Mucosa of descending colon (tissue), 3 donors: ENCODE measurements around the gene PDE4D. TPM values are rescaled to one million over a fixed set of nuclear protein-coding genes. Genes with fewer than 3 reads are reported as not detected.

ENCODE experiments used
- ATAC-seq: fragments of 200-7000 bp; cut with Tn5 transposase; one replicate; pipeline ENCODE4 v1.9.1; 2020; ENCODE audit warnings: mild to moderate bottlenecking, moderate library complexity
- DNase-seq, 3 donors: peaks; one replicate each; pipeline ENCODE4 v3.0.0-alpha.2; 2020
- H3K36me3 ChIP-seq: fragments of 200-600 bp; one replicate; pipeline ENCODE4 v1.8.0; 2021; ENCODE audit warnings: low read depth, mild to moderate bottlenecking
- H3K4me1 ChIP-seq: fragments of 200-600 bp; one replicate; pipeline ENCODE4 v1.8.0; 2021; ENCODE audit warnings: low read depth, mild to moderate bottlenecking
- H3K4me3 ChIP-seq: fragments of 200-600 bp; one replicate; pipeline ENCODE4 v1.8.0; 2021; ENCODE audit warnings: mild to moderate bottlenecking
- H3K9me3 ChIP-seq: fragments of 200-600 bp; one replicate; pipeline ENCODE4 v1.8.0; 2021; ENCODE audit warnings: mild to moderate bottlenecking
- intact Hi-C, 2 donors: fragments of 100-400 bp; cut with DNase I in 1 of 2; cut with micrococcal nuclease in 1 of 2; formaldehyde crosslinking; loops; one replicate each; pipeline versions ENCODE4 v1.11.0 to v1.11.1; 2022; cut with DNase I, micrococcal nuclease
- total RNA-seq, 3 donors: library from RNA; stranded (reverse); fragmentation: NEBNext Ultra II Directional in 2 of 3; extraction: Animal tissue kit (Norgen Biotek cat#: 25700) in 2 of 3; gene quantifications; one replicate each; pipeline versions ENCODE4 v1.2.1 to v1.2.4, GENCODE V29; 2021 to 2023
- TF ChIP-seq, protein P1 (sequence below): fragments of 200-600 bp; IDR thresholded peaks from one replicate; pipeline ENCODE4 v1.8.0; 2022; ENCODE audit warnings: antibody characterized with exemption, mild to moderate bottlenecking
- donor health status: DM: no; HTN: no; CAD: no; lungs with moderate emphysema.
- donor health status: DM: no; HTN: no; CAD: no.
- donor health status: DM: no; HTN: yes; CAD: no.

The PDE4D gene
- total RNA-seq, 3 donors from 2014 or later = 37.9 to 137 (median 100) TPM

DNA sequence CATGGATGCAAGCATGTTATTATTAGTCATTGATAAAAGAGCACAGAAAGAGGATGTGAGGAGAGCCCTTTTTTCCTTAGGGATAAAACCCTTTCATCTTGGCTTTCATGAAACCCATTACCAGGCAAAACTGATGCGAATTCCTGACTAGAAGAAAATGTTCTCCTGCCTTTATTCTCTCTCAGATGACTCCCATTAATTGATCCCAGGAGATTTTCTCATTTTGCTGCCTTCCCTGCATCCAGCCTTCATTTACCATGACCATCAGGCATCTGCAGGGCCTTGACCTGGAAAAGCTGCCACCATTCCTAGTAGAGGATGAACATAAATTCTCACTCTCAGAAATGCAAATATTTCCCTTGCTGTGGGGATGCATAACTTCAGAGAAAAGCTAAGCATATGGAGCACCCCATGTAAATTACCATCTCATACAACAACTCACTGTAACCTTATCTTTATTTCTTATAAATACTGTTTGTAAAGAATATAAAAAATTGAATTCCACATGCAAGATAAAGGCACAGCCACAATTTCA is 176.5 kb downstream of the PDE4D start:
- DNase-seq (no peak), ATAC-seq (no peak)
- Histone ChIP-seq H3K4me3 (no peak overlapping the region), H3K36me3 (no peaks in the 10 kb centered on the region), H3K9me3 (peaks cover 10% of the 10 kb centered on the region), H3K4me1 (no peaks in the 10 kb centered on the region)
- intact Hi-C loops = no loop called here
- TF ChIP-seq, protein P1, sequence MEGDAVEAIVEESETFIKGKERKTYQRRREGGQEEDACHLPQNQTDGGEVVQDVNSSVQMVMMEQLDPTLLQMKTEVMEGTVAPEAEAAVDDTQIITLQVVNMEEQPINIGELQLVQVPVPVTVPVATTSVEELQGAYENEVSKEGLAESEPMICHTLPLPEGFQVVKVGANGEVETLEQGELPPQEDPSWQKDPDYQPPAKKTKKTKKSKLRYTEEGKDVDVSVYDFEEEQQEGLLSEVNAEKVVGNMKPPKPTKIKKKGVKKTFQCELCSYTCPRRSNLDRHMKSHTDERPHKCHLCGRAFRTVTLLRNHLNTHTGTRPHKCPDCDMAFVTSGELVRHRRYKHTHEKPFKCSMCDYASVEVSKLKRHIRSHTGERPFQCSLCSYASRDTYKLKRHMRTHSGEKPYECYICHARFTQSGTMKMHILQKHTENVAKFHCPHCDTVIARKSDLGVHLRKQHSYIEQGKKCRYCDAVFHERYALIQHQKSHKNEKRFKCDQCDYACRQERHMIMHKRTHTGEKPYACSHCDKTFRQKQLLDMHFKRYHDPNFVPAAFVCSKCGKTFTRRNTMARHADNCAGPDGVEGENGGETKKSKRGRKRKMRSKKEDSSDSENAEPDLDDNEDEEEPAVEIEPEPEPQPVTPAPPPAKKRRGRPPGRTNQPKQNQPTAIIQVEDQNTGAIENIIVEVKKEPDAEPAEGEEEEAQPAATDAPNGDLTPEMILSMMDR = no peak

DNA sequence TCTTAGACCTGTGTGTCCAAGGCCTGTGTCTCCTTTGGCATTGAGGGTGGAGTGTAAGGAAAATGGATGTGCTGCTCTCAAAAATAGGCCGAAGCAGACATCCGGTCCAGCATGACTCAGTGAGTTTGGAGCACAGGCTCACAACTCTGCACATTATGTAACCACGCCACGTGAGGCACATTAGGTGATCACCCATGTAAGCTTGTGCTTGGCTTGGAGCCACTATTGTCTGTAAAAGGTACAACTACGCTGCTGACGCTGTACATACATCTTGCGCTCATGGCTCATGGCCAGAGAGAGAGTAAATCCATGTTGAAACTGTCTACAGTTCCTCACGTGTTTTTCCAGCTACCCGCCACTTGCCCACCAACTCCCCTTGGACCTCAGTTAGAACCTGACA is 177.5 kb downstream of the PDE4D start:
- TF ChIP-seq, protein P1 = no peak
- no peak for DNase-seq

DNA sequence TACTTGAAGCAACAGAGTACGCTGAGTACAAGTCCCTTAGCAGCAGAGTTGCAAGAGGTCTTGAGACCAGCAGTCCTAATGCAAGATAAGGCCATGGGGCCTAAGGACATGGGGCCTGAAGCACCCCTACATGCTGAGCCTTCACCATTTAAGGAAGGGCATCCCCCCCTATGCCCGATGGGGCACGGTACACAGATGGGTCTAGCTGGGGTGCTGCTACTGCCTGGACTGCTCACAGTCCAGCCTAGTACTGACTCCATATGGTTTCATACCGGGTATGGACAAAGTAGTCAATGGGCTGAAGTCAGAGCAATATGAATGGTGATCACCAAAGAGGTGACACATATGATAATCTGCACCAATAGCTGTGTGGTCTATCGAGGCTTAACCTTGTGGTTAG is 178.3 kb downstream of the PDE4D start:
- TF ChIP-seq, protein P1 = no peak
- DNase-seq (no peak), ATAC-seq (no peak)
- no peak overlapping the region for H3K4me3 ChIP-seq
- no peaks in the 10 kb centered on the region for H3K36me3 ChIP-seq
- peaks cover 10% of the 10 kb centered on the region for H3K9me3 ChIP-seq
- H3K4me1 ChIP-seq = no peaks in the 10 kb centered on the region
- intact Hi-C loops = no loop called here

More for the DNA sequence above, 177.5 kb downstream of the PDE4D start:
- intact Hi-C loops = no loop called here
- H3K4me3 ChIP-seq = no peak overlapping the region
- no peaks in the 10 kb centered on the region for H3K4me1 ChIP-seq
- peaks cover 10% of the 10 kb centered on the region for H3K9me3 ChIP-seq
- no peaks in the 10 kb centered on the region for H3K36me3 ChIP-seq
- no peak for ATAC-seq

DNA sequence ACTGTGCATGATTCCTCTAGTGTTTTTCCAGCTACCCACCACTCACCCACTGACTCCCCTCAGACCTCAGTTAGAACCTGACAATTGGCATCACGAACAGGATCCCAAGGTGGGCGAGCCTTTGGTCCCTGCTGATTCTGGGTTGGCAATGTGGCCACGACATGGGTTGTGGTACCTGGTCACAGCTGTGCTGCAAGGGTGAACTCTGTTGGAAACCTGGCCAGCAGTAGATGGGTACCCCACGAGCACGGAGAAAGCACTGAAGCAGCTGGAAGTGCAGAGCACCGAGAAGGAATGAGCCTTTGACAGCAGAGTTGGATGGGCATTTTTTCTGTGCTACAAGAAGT is 180.1 kb downstream of the PDE4D start:
- H3K36me3 ChIP-seq = no peaks in the 10 kb centered on the region
- no peak overlapping the region for H3K4me3 ChIP-seq
- H3K9me3 ChIP-seq = peaks cover 10% of the 10 kb centered on the region
- no peaks in the 10 kb centered on the region for H3K4me1 ChIP-seq
- ATAC-seq = no peak
- intact Hi-C loops = no loop called here
- DNase-seq = no peak
- TF ChIP-seq, protein P1 = no peak

DNA sequence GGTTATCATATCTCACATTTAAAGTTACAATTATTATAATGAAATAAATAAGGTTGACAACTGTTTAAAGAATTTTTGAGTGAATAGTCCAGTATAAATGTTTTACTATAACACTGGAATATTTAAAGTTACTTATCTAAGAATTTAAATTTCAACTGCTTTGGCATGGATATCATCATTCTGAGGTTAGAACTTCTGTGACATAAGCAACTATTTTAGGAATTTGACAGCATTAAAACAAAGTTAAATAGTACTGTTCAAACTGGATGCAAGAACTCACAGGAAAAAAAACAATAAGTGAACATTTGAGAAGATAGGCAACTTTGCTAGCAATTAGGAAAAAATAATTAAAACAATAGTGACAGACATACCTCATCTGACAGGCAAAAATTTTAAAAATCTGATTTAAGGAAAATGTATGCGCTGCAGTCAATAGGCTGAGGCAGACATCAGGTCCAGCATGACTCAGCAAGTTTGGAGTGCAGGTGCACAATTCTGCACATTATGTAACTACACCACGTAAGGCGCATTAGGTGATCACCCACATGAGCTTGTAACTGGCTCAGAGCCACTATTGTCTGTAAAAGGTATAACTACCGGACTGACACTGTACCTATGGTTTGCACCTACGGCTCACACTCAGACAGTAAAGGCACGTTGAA is 180.6 kb downstream of the PDE4D start:
- Histone ChIP-seq H3K9me3 (peaks cover 10% of the 10 kb centered on the region), H3K36me3 (no peaks in the 10 kb centered on the region), H3K4me1 (no peaks in the 10 kb centered on the region), H3K4me3 (no peak overlapping the region)
- intact Hi-C loops = no loop called here
- no peak for DNase-seq
- ATAC-seq = no peak
- TF ChIP-seq, protein P1 = no peak
